H1 (cell line): ENCODE results near the gene B3GAT2. TPM values are rescaled to one million over a fixed set of nuclear protein-coding genes. Genes with fewer than 3 reads are reported as not detected.

Source experiments
- CTCF ChIA-PET: fragments of 300-600 bp; sonication (Branson Sonifier 250); formaldehyde crosslinking; loops from one replicate; lab custom pipeline; 2021; ENCODE audit not compliant: partially characterized antibody; lab: Charles Lee
- POLR2A ChIA-PET: fragments of 300-600 bp; sonication (Branson Sonifier 250); formaldehyde crosslinking; loops from one replicate; lab custom pipeline; 2021; ENCODE audit warnings: inconsistent platforms; ENCODE audit not compliant: partially characterized antibody; lab: Charles Lee
- DNase-seq, 2 experiments: peaks; one replicate each; pipeline versions ENCODE4 v3.0.0 to v3.0.0-alpha.2; 2010 to 2022; ENCODE audit warnings: low spot score in 2 of 2, low read depth in 1 of 2, mixed read lengths in 1 of 2
- FAIRE-seq: peaks from 2 replicates; lab custom pipeline; 2011; peaks lifted over from hg19 to GRCh38; lab: Jason Lieb, UNC
- H2AFZ ChIP-seq: 2 replicates; pipeline ENCODE4 v1.8.1; 2012; ENCODE audit warnings: low read length, inconsistent platforms
- H2AK5ac ChIP-seq: 2 replicates; pipeline ENCODE4 v1.6.1; 2013; ENCODE audit warnings: low read depth, low read length
- H2BK120ac ChIP-seq: replicated peaks from 2 replicates; pipeline ENCODE3; 2013; ENCODE audit warnings: low read depth, low read length, inconsistent platforms
- H2BK12ac ChIP-seq: 2 replicates; pipeline ENCODE4 v1.6.1; 2013; ENCODE audit warnings: low read depth, low read length
- H2BK15ac ChIP-seq: 2 replicates; pipeline ENCODE4 v1.6.1; 2013; ENCODE audit warnings: low read length
- H2BK20ac ChIP-seq: 2 replicates; pipeline ENCODE4 v1.6.1; 2013; ENCODE audit warnings: low read length
- H2BK5ac ChIP-seq: 2 replicates; pipeline ENCODE4 v1.6.1; 2013; ENCODE audit warnings: low read depth, low read length
- H3K14ac ChIP-seq: 2 replicates; pipeline ENCODE4 v1.6.1; 2013; ENCODE audit warnings: inconsistent platforms; ENCODE audit not compliant: insufficient read length
- H3K18ac ChIP-seq: 2 replicates; pipeline ENCODE4 v1.6.1; 2013; ENCODE audit warnings: low read length; ENCODE audit errors: extremely low read depth
- H3K23ac ChIP-seq: 2 replicates; pipeline ENCODE4 v1.6.1; 2013; ENCODE audit warnings: inconsistent platforms; ENCODE audit not compliant: insufficient read length
- H3K23me2 ChIP-seq: 2 replicates; pipeline ENCODE4 v1.6.1; 2013; ENCODE audit warnings: low read depth, low read length
- H3K27ac ChIP-seq: 2 replicates; pipeline ENCODE4 v1.6.1; 2011; ENCODE audit warnings: low read depth, low read length, inconsistent platforms
- H3K27me3 ChIP-seq, 4 experiments: replicated peaks in 1 of 4; 1 replicate in 1 of 4; 2 replicates in 3 of 4; pipeline versions ENCODE4 v1.6.1 to v1.8.1; 2011 to 2013; ENCODE audit warnings: low read length in 3 of 4, mild to moderate bottlenecking in 3 of 4, inconsistent platforms in 2 of 4, mixed read lengths in 2 of 4, moderate library complexity in 1 of 4; ENCODE audit not compliant: control insufficient read depth in 3 of 4, insufficient read depth in 3 of 4; ENCODE audit errors: extremely low read depth in 1 of 4
- H3K36me3 ChIP-seq, 4 experiments: 2 replicates each; pipeline versions ENCODE4 v1.6.1 to v1.8.1; 2011 to 2013; ENCODE audit warnings: mild to moderate bottlenecking in 4 of 4, low read length in 3 of 4, moderate library complexity in 2 of 4, control low read depth in 1 of 4, inconsistent platforms in 1 of 4; ENCODE audit not compliant: insufficient read depth in 4 of 4, control insufficient read depth in 2 of 4
- H3K4ac ChIP-seq: replicated peaks from 2 replicates; pipeline ENCODE3; 2013; ENCODE audit warnings: low read length, low read depth, mixed read lengths, inconsistent platforms; ENCODE audit not compliant: insufficient read length
- H3K4me1 ChIP-seq, 4 experiments: replicated peaks in 1 of 4; 1 replicate in 1 of 4; 2 replicates in 3 of 4; pipeline versions ENCODE4 v1.6.1 to v1.8.1; 2011 to 2013; ENCODE audit warnings: low read length in 3 of 4, inconsistent platforms in 2 of 4, mixed read lengths in 1 of 4; ENCODE audit not compliant: insufficient read depth in 4 of 4, control insufficient read depth in 3 of 4
- H3K4me2 ChIP-seq, 2 experiments: 2 replicates each; pipeline versions ENCODE4 v1.6.1 to v1.8.1; 2011 to 2013; ENCODE audit warnings: low read depth in 2 of 2, low read length in 2 of 2, control low read depth in 1 of 2, inconsistent platforms in 1 of 2, mild to moderate bottlenecking in 1 of 2; ENCODE audit not compliant: insufficient read depth in 1 of 2
- H3K4me3 ChIP-seq, 4 experiments: fragments of 200-600, 300-600 bp in 1 of 4; sonication (generic), shearing (Covaris generic), sonication (Bioruptor Twin) in 1 of 4; 2 replicates each; pipeline versions ENCODE4 v1.5.1 to v1.8.1; 2011 to 2016; ENCODE audit warnings: low read length in 4 of 4, low read depth in 3 of 4, control low read depth in 2 of 4, inconsistent platforms in 2 of 4, mild to moderate bottlenecking in 2 of 4, mixed read lengths in 1 of 4, moderate library complexity in 1 of 4; ENCODE audit not compliant: insufficient read depth in 2 of 4; ENCODE audit errors: extremely low read depth in 1 of 4
- H3K56ac ChIP-seq: replicated peaks from 2 replicates; pipeline ENCODE3; 2013; ENCODE audit warnings: low read depth, mild to moderate bottlenecking, mixed read lengths, low read length, inconsistent platforms; ENCODE audit not compliant: insufficient read length
- H3K79me1 ChIP-seq: 2 replicates; pipeline ENCODE4 v1.6.1; 2013; ENCODE audit warnings: low read depth, low read length, control low read depth
- H3K79me2 ChIP-seq, 2 experiments: 2 replicates each; pipeline versions ENCODE4 v1.6.1 to v1.8.1; 2012 to 2013; ENCODE audit warnings: low read length in 2 of 2, mild to moderate bottlenecking in 2 of 2, inconsistent platforms in 1 of 2; ENCODE audit not compliant: insufficient read depth in 2 of 2, control insufficient read depth in 1 of 2
- H3K9ac ChIP-seq, 4 experiments: replicated peaks in 1 of 4; 1 replicate in 1 of 4; 2 replicates in 3 of 4; pipeline versions ENCODE4 v1.6.1 to v1.8.1; 2011 to 2013; ENCODE audit warnings: low read depth in 3 of 4, low read length in 3 of 4, control low read depth in 2 of 4, mild to moderate bottlenecking in 2 of 4, moderate library complexity in 2 of 4, inconsistent platforms in 1 of 4; ENCODE audit errors: extremely low read depth in 1 of 4
- H3K9me3 ChIP-seq, 2 experiments: 2 replicates each; pipeline versions ENCODE4 v1.6.1 to v1.8.1; 2012 to 2013; ENCODE audit warnings: mild to moderate bottlenecking in 2 of 2, moderate library complexity in 2 of 2, control low read depth in 1 of 2, inconsistent platforms in 1 of 2, low read depth in 1 of 2, low read length in 1 of 2, mixed read lengths in 1 of 2; ENCODE audit not compliant: insufficient read depth in 2 of 2
- H4K20me1 ChIP-seq, 2 experiments: replicated peaks in 1 of 2; 2 replicates each; pipeline versions ENCODE3 to v1.8.1; 2011 to 2013; ENCODE audit warnings: inconsistent platforms in 2 of 2, low read length in 2 of 2, mild to moderate bottlenecking in 1 of 2; ENCODE audit not compliant: insufficient read depth in 2 of 2, control insufficient read depth in 1 of 2
- H4K5ac ChIP-seq: 2 replicates; pipeline ENCODE4 v1.6.1; 2013; ENCODE audit warnings: low read length, low read depth, mixed read lengths, inconsistent platforms; ENCODE audit not compliant: insufficient read length
- H4K8ac ChIP-seq: 2 replicates; pipeline ENCODE4 v1.8.0; 2013; ENCODE audit warnings: mild to moderate bottlenecking, moderate library complexity, low read length, inconsistent platforms; ENCODE audit not compliant: insufficient read depth; ENCODE audit errors: extremely low read depth
- H4K91ac ChIP-seq: replicated peaks from 2 replicates; pipeline ENCODE3; 2013; ENCODE audit warnings: low read length, mixed read lengths, inconsistent platforms; ENCODE audit not compliant: insufficient read length
- CBX8 ChIP-seq: fragments of 300-800, 300-1000 bp; sonication (generic); IDR thresholded peaks from 2 replicates; pipeline ENCODE4 v1.7.1; 2016; ENCODE audit warnings: low read depth, low read length, borderline replicate concordance
- WGBS, 2 experiments: shearing (Covaris generic) in 1 of 2; methylation state at CpG; one replicate each; pipeline versions ENCODE4 v1.1.6 to v1.1.7; 2013 to 2015; ENCODE audit warnings: low lambda C conversion rate in 2 of 2, mixed read lengths in 2 of 2, inconsistent platforms in 1 of 2, low coverage in 1 of 2, missing lambda C conversion rate in 1 of 2; ENCODE audit not compliant: insufficient replicate concordance in 2 of 2, insufficient coverage in 1 of 2, insufficient read length in 1 of 2; ENCODE audit errors: extremely low coverage in 1 of 2, missing lambda C conversion rate in 1 of 2; 5-methylcytosine and 5-hydroxymethylcytosine counted together
- polyA plus RNA-seq, 7 experiments: library from polyadenylated mRNA; depleted of rRNA in 3 of 7; stranded (reverse) in 5 of 7; unstranded in 2 of 7; fragments of >200 nt in 5 of 7; fragments of 200-250 nt in 2 of 7; gene quantifications; 1 replicate in 5 of 7; 2 replicates in 1 of 7; 4 replicates in 1 of 7; pipeline versions ENCODE4 v1.2.1 to v1.2.3, GENCODE V29; 2011 to 2013; ENCODE audit warnings: missing spikeins in 2 of 7, mixed read lengths in 2 of 7
- total RNA-seq: library from RNA; stranded (reverse); fragmentation: NEBNext Ultra II Directional; extraction: Animal tissue kit (Norgen Biotek cat#: 25700); gene quantifications from 2 replicates; pipeline ENCODE4 v1.2.1, GENCODE V29; 2021

The B3GAT2 gene
- total and polyA plus RNA-seq, 2 of the 8 experiments (the other 6 are each of a cell fraction or from before 2014, with no cell fraction given): 0.83 to 1.9 TPM

- Histone ChIP-seq H4K91ac (no peak overlapping the region), H4K8ac (no peak overlapping the region; the same call in 1 of the 2 replicates), H4K5ac (no peak overlapping the region), H3K4me1 (peaks cover 0 to 8% (median 4%) of the 10 kb centered on the region in 4 experiments; a peak in 4 of 7 replicates), H3K4me3 (no peak overlapping the region), H3K14ac (no peak overlapping the region), H2BK5ac (no peak overlapping the region), H2AK5ac (no peak overlapping the region), H3K27ac (no peak overlapping the region), H2BK20ac (no peak overlapping the region), H3K79me2 (no peaks in the 10 kb centered on the region), H3K4ac (no peak overlapping the region), H2BK15ac (no peak overlapping the region), H2AFZ (no peak overlapping the region), H3K36me3 (no peaks in the 10 kb centered on the region; a peak in 1 of 8 replicates), H3K9me3 (no peaks in the 10 kb centered on the region), H4K20me1 (no peaks in the 10 kb centered on the region), H2BK12ac (no peak overlapping the region), H3K4me2 (no peak overlapping the region), H3K79me1 (no peaks in the 10 kb centered on the region), H3K27me3 (no peaks in the 10 kb centered on the region), H2BK120ac (no peak overlapping the region), H3K23me2 (no peaks in the 10 kb centered on the region), H3K23ac (no peak overlapping the region), H3K9ac (no peak overlapping the region), H3K18ac (no peak overlapping the region), H3K56ac (no peak overlapping the region)
- 81% methylated on average over 1 of the region's 1 CpG; no CpG with 5 or more reads in 1 of the 2 experiments for WGBS, 2 experiments
- ChIA-PET POLR2A (no interaction called here), CTCF (interaction anchor here (0.6 to 1.0 kb wide), 2 partner anchors 152 to 153 kb away, joined by 3 to 4 read pairs; no protein-coding TSS in a partner anchor)
- FAIRE-seq (no peak), DNase-seq (no peak)
- TF ChIP-seq CBX8: no peak
Observed at GRCh38 chr6:70860920-70861319, 95.9 kb downstream of the B3GAT2 start.
